HepG2 (cell line): ENCODE results near the gene FEM1B.

Source experiments
- ATF3 ChIP-seq: sonication (generic); formaldehyde crosslinking; IDR thresholded peaks from 2 replicates; pipeline ENCODE4 v1.4.0; 2020; ENCODE audit warnings: missing genetic modification reagents
- EHMT2 ChIP-seq: fragments of 200-600 bp; sonication (generic); IDR thresholded peaks from 2 replicates; pipeline ENCODE4 v1.7.0; 2017; ENCODE audit warnings: antibody characterized with exemption, low read depth, low read length, borderline replicate concordance
- KLF13 ChIP-seq: sonication (generic); formaldehyde crosslinking; IDR thresholded peaks from 2 replicates; pipeline ENCODE4 v1.4.0; 2020; ENCODE audit warnings: mild to moderate bottlenecking, missing genetic modification reagents
- NPAS2 ChIP-seq: sonication (generic); formaldehyde crosslinking; IDR thresholded peaks from 2 replicates; pipeline ENCODE4 v1.8.0; 2022; ENCODE audit warnings: mild to moderate bottlenecking, missing genetic modification reagents, borderline replicate concordance
- POLR2A ChIP-seq, 2 experiments: IDR thresholded peaks; 2 replicates each; pipeline ENCODE4 v1.6.1; 2011; ENCODE audit warnings: low read depth in 2 of 2, low read length in 2 of 2, mild to moderate bottlenecking in 1 of 2, moderate library complexity in 1 of 2; ENCODE audit not compliant: insufficient read depth in 1 of 2
- SIX1 ChIP-seq: sonication (generic); formaldehyde crosslinking; IDR thresholded peaks from 2 replicates; pipeline ENCODE4 v1.4.0; 2020; ENCODE audit warnings: missing genetic modification reagents, borderline replicate concordance
- SUZ12 ChIP-seq: fragments of 150-350 bp; IDR thresholded peaks from 2 replicates; pipeline ENCODE4 v1.6.1; 2014; ENCODE audit warnings: low read depth, low read length
- ZBTB34 ChIP-seq: sonication (generic); formaldehyde crosslinking; IDR thresholded peaks from 2 replicates; pipeline ENCODE4 v1.8.0; 2022; ENCODE audit warnings: mild to moderate bottlenecking, missing genetic modification reagents
- ZBTB40 ChIP-seq, 2 experiments: fragments of 450-650 bp in 1 of 2; sonication (generic) in 1 of 2; formaldehyde crosslinking in 1 of 2; IDR thresholded peaks; 2 replicates each; pipeline versions ENCODE4 v1.6.1 to v1.8.0; 2016 to 2022; ENCODE audit warnings: antibody characterized with exemption in 1 of 2, mild to moderate bottlenecking in 1 of 2, missing genetic modification reagents in 1 of 2
- TF ChIP-seq, protein P1 (sequence below): sonication (generic); formaldehyde crosslinking; IDR thresholded peaks from 2 replicates; pipeline ENCODE4 v1.5.0; 2020; ENCODE audit warnings: missing genetic modification reagents, mild to moderate bottlenecking, borderline replicate concordance
- TF ChIP-seq, protein P2 (sequence below): sonication (generic); formaldehyde crosslinking; IDR thresholded peaks from 2 replicates; pipeline ENCODE4 v1.5.0; 2020; ENCODE audit warnings: mild to moderate bottlenecking, missing genetic modification reagents, moderate library complexity

DNA sequence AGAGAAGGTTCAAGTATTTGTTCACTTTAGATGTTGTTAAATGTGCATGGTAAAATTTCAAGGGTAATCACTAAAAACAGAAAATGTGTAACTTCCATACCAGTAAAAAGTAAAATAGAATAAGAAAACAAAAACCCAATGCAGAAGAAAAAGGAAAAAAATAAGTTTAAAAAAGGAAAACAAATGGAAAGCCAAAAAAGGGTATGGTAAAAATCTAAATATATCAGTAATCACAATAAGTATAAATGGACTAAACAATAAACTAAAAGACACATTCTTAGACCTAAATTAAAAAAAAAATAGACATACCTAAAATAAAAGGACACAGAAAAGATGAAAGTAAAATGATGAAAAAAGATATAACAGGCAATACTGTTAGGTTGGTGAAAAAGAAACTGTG is 38.5 kb upstream of the FEM1B start:
- TF ChIP-seq ZBTB40 (IDR thresholded peaks at IDR 0.05) (no peak), ZBTB40 (CRISPR knock-in tag; IDR thresholded peaks at IDR 0.05) (no peak), ATF3 (CRISPR knock-in tag) (no peak), POLR2A (IDR thresholded peaks at IDR 0.05; ENCODE audit: insufficient read depth in 1 of 2, low read depth in 2 of 2, low read length in 2 of 2) (no peak), ZBTB34 (CRISPR knock-in tag) (no peak), EHMT2 (no peak), SIX1 (CRISPR knock-in tag) (no peak), NPAS2 (no peak), SUZ12 (no peak), KLF13 (no peak)
- TF ChIP-seq, protein P1, sequence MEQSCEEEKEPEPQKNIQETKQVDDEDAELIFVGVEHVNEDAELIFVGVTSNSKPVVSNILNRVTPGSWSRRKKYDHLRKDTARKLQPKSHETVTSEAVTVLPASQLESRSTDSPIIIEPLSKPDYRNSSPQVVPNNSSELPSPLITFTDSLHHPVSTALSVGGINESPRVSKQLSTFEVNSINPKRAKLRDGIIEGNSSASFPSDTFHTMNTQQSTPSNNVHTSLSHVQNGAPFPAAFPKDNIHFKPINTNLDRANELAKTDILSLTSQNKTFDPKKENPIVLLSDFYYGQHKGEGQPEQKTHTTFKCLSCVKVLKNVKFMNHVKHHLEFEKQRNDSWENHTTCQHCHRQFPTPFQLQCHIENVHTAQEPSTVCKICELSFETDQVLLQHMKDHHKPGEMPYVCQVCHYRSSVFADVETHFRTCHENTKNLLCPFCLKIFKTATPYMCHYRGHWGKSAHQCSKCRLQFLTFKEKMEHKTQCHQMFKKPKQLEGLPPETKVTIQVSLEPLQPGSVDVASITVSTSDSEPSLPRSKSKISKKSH (CRISPR knock-in tag): no peak
- TF ChIP-seq, protein P2, sequence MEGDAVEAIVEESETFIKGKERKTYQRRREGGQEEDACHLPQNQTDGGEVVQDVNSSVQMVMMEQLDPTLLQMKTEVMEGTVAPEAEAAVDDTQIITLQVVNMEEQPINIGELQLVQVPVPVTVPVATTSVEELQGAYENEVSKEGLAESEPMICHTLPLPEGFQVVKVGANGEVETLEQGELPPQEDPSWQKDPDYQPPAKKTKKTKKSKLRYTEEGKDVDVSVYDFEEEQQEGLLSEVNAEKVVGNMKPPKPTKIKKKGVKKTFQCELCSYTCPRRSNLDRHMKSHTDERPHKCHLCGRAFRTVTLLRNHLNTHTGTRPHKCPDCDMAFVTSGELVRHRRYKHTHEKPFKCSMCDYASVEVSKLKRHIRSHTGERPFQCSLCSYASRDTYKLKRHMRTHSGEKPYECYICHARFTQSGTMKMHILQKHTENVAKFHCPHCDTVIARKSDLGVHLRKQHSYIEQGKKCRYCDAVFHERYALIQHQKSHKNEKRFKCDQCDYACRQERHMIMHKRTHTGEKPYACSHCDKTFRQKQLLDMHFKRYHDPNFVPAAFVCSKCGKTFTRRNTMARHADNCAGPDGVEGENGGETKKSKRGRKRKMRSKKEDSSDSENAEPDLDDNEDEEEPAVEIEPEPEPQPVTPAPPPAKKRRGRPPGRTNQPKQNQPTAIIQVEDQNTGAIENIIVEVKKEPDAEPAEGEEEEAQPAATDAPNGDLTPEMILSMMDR (CRISPR knock-in tag): no peak
